ENCODE measurements around the gene MARK4.
"Not testable (repeated sequence)": the region's sequence is repeated elsewhere in the genome, so short reads cannot be mapped to it uniquely, and the experiment has no call there.

MARK4 gene

DNA sequence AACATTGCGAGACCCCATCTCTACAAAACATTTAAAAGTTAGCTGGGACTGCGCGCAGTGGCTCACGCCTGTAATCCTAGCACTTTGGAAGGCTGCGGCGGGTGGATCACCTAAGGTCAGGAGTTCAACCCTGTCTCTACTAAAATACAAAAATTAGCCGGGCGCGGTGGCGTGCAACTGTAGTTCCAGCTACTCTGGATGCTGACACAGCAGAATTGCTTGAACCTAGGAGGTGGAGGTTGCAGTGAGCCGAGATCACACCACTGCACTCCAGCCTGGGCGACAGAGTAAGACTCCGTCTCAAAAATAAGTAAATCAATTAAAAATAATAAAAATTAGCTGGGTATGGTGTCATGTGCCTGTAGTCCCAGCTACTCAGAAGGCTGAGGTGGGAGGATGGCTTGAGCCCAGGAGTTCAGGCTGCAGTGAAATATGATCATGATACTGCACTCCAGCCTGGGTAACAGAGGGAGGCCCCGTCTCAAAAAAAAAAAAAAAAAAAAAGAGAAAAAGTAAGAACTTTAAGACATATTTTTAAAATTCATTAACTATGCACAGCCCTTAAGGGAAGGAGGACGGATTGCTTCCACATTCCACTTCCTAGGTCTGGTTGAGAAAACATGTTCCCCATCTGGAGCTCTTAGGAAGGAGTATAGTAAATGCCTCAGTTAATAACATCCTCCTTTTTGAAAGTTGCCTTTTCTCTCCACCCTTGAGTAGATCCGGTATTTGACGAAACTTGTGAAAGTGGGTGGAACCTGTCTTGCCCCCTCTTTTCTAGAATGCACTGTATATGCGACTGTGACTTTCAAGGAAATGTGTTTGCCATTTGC is 31.9 kb upstream of the MARK4 start:
- no peak overlapping the region for H3K4me3 ChIP-seq (ENCODE audit: low read length)
- H3K9ac ChIP-seq (ENCODE audit: low read length), result no peak overlapping the region
- H3K27ac ChIP-seq (ENCODE audit: low read depth, low read length), result no peak overlapping the region
- H3K36me3 ChIP-seq (ENCODE audit: control insufficient read depth, insufficient read depth, low read length), result no peaks in the 10 kb centered on the region
- H3K27me3 ChIP-seq (ENCODE audit: control insufficient read depth, insufficient read depth, low read length), result peaks cover 10% of the 10 kb centered on the region
- no peaks in the 10 kb centered on the region for H3K4me1 ChIP-seq (ENCODE audit: control insufficient read depth, insufficient read depth, low read length)

DNA sequence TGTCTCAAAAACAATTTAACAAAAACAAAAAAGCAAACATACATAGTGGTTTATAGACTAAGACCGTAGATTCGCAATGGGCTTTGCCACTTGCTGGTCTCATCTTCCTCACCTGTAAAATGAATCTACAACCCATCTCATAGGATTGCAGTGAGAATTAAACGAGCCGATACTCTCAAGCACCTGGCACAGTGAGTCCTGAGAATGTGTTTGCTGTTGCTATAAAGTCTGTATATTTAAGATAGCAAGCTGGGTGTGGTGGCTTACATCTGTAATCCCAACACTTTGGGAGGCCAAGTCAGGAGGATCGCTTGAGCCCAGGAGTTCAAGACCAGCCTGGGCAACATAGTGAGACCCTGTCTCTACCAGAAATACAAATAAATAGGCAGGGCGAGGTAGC is 28.3 kb upstream of the MARK4 start:
- no peaks in the 10 kb centered on the region for H3K27me3 ChIP-seq (ENCODE audit: control insufficient read depth, insufficient read depth, low read length)
- H3K9ac ChIP-seq (ENCODE audit: low read length), result no peak overlapping the region
- no peak overlapping the region for H3K4me3 ChIP-seq (ENCODE audit: low read length)
- no peaks in the 10 kb centered on the region for H3K4me1 ChIP-seq (ENCODE audit: control insufficient read depth, insufficient read depth, low read length)
- no peaks in the 10 kb centered on the region for H3K36me3 ChIP-seq (ENCODE audit: control insufficient read depth, insufficient read depth, low read length)
- no peak overlapping the region for H3K27ac ChIP-seq (ENCODE audit: low read depth, low read length)

DNA sequence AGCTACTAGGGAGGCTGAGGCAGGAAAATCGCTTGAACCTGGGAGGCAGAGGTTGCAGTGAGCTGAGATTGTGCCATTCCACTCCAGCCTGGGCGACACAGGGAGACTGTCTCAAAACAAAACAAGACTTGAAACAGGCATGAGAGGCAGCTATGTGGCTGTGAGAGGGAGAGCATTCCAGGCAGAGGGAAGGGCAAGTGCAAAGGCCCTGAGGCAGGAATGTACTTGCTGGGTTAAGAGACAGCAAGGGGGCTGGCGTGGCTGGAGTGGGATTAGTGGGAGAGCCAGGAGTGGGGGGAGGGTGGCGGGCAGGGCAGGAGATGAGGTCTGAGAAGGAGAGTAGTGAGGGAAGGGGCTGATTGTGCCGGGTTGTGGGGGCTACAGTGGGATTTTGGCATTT is 27.2 kb upstream of the MARK4 start:
- H3K27me3 ChIP-seq (ENCODE audit: control insufficient read depth, insufficient read depth, low read length), result no peaks in the 10 kb centered on the region
- no peak overlapping the region for H3K4me3 ChIP-seq (ENCODE audit: low read length)
- H3K4me1 ChIP-seq (ENCODE audit: control insufficient read depth, insufficient read depth, low read length), result no peaks in the 10 kb centered on the region
- no peak overlapping the region for H3K9ac ChIP-seq (ENCODE audit: low read length)
- H3K27ac ChIP-seq (ENCODE audit: low read depth, low read length), result no peak overlapping the region
- H3K36me3 ChIP-seq (ENCODE audit: control insufficient read depth, insufficient read depth, low read length), result no peaks in the 10 kb centered on the region

DNA sequence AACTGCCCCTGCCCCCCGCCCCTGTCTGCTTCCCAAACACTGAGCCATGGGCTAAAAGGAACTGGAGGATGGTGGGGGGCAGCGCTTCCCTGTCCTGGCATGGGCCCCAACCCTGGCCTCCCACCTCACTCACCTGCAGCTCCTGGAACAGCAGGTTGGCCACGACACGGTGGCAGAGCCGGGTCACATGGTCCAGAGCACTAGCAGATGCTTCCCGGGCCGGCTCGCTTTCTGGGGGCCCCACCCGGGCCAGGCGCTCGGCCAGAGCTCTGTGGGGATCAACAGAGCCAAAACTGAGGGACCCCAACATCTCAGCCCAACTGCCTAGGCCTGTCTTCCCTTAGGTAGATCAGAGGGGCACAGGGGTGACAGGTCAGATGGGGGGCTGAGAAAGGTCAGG is 26.4 kb upstream of the MARK4 start:
- Histone ChIP-seq H3K36me3 (ENCODE audit: control insufficient read depth, insufficient read depth, low read length) (no peaks in the 10 kb centered on the region), H3K4me3 (ENCODE audit: low read length) (no peak overlapping the region), H3K27ac (ENCODE audit: low read depth, low read length) (no peak overlapping the region), H3K9ac (ENCODE audit: low read length) (no peak overlapping the region), H3K27me3 (ENCODE audit: control insufficient read depth, insufficient read depth, low read length) (no peaks in the 10 kb centered on the region), H3K4me1 (ENCODE audit: control insufficient read depth, insufficient read depth, low read length) (no peaks in the 10 kb centered on the region)

DNA sequence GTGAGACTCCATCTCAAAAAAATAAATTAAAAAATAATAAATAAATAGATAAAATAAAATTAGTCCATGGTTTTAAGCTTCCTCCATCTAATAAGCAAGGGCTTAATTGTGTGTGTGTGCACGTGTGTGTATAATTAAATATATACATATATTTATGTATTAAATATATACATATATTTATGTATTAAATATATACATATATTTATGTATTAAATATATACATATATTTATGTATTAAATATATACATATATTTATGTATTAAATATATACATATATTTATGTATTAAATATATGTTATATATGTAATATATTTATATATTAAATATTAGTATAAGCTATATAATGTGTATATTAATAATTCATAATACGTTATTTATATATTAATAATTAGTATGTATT is 22.0 kb upstream of the MARK4 start:
- H3K4me1 ChIP-seq (ENCODE audit: control insufficient read depth, insufficient read depth, low read length), result not testable (repeated sequence)

DNA sequence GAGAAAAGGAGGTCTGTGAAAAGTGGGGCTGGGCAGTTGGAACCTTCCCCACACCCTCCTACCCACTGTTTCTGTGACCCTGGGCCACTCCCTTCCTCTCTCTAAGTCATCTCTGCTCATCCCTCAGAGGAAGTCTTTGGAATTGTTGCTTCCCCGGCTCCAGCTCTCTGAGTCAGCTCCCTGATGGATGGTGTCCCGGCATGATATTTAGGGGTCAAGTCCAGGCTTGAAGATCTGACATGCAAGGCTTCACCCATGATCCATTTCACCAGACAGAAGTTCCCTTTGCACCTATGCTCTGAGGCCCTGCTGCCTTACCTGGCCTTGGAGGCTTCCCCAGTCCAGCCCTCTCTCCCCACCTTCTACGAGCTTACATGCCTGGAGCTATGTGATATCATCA is 19.2 kb upstream of the MARK4 start:
- Histone ChIP-seq H3K9ac (ENCODE audit: low read length) (no peak overlapping the region), H3K27me3 (ENCODE audit: control insufficient read depth, insufficient read depth, low read length) (peaks cover 14% of the 10 kb centered on the region), H3K4me1 (ENCODE audit: control insufficient read depth, insufficient read depth, low read length) (no peaks in the 10 kb centered on the region), H3K36me3 (ENCODE audit: control insufficient read depth, insufficient read depth, low read length) (no peaks in the 10 kb centered on the region), H3K27ac (ENCODE audit: low read depth, low read length) (no peak overlapping the region), H3K4me3 (ENCODE audit: low read length) (no peak overlapping the region)

More for the DNA sequence above, 22.0 kb upstream of the MARK4 start:
- H3K4me3 ChIP-seq (ENCODE audit: low read length); H3K27ac ChIP-seq (ENCODE audit: low read depth, low read length); H3K27me3 ChIP-seq (ENCODE audit: control insufficient read depth, insufficient read depth, low read length); H3K9ac ChIP-seq (ENCODE audit: low read length); H3K36me3 ChIP-seq (ENCODE audit: control insufficient read depth, insufficient read depth, low read length): not testable (repeated sequence)

DNA sequence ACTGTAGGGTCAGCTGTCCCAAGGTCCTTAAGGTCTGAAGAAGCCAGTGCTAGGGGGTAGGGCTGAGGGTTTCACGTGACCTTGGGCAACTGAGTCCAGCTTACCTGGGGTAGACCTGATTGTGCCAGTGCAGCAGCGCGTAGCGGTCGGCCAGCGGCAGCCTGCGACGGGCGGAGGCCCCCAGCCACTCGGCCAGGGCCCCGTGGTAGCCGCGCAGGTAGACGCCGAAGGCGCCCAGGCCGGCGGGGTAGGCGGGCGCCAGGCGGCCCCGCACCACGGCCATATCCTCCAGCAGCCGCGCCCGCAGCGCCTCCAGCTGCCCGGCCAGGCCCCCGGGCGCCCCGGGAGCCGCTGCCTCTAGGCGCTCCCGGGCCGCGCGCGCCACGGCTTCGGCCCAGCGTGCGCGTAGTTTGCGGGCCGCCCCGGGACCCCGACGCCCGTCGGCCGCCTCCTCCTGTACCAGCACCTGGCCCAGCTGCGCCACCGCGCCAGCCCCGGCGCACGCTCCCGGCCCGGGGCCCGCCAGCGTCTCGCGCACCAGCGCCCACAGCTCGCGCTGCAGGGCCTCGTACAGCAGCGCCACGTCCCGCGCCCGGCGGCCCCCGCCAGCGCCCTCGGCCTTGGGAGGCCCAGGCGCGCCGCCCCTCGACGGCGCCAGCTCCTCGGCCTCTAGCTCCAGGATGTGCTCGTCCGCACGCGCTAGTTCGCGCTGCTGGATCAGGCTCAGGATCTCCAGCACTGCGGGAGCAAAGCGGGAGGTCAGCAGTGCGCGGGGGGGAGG is 16.8 kb upstream of the MARK4 start:
- Histone ChIP-seq H3K4me1 (ENCODE audit: control insufficient read depth, insufficient read depth, low read length) (no peaks in the 10 kb centered on the region), H3K9ac (ENCODE audit: low read length) (no peak overlapping the region), H3K27me3 (ENCODE audit: control insufficient read depth, insufficient read depth, low read length) (peaks cover 14% of the 10 kb centered on the region), H3K4me3 (ENCODE audit: low read length) (no peak overlapping the region), H3K36me3 (ENCODE audit: control insufficient read depth, insufficient read depth, low read length) (no peaks in the 10 kb centered on the region), H3K27ac (ENCODE audit: low read depth, low read length) (no peak overlapping the region)

DNA sequence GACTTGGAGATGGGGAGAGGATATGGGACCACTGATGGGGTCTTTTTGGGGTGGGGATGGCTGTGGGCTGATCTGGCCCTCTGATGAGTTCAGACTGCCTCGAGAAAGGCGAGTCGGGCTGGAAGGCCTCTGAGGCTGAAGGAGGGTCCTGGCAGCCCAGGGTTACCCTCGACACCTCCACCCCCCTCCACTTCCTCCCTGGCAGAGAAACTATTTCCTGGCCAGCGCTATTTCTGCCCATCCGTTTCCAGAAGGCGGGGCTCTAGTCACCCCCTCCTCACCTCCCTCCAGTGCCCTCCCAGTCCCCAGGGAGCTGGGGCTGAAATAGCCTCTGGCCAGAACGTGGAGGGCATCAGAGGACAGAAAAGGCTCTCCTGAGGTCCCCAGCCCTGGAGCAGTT is 15.6 kb upstream of the MARK4 start:
- Histone ChIP-seq H3K4me1 (ENCODE audit: control insufficient read depth, insufficient read depth, low read length) (no peaks in the 10 kb centered on the region), H3K27me3 (ENCODE audit: control insufficient read depth, insufficient read depth, low read length) (peaks cover 14% of the 10 kb centered on the region), H3K27ac (ENCODE audit: low read depth, low read length) (no peak overlapping the region), H3K9ac (ENCODE audit: low read length) (no peak overlapping the region), H3K4me3 (ENCODE audit: low read length) (no peak overlapping the region), H3K36me3 (ENCODE audit: control insufficient read depth, insufficient read depth, low read length) (no peaks in the 10 kb centered on the region)

DNA sequence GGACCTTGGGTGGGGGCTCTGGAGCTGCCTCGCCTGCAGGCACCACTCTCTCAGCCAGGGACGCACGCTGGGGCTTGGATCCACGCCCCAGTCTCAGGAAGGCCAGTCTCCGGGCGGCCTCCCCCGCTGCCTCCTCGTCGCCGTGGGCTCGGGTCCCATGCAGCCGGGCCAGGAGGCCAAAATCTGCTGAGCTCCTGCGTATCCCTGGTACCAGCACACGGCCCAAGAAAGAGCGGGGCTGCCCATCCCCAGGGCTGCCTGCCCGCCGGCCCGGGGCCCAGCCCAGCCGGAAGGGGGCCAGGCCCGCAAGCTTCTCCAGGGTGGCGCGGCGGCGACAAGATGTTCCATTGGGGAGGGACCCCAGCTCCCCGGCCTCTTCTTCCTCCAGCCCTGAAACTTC is 12.5 kb upstream of the MARK4 start:
- no peak overlapping the region for H3K4me3 ChIP-seq (ENCODE audit: low read length)
- no peaks in the 10 kb centered on the region for H3K36me3 ChIP-seq (ENCODE audit: control insufficient read depth, insufficient read depth, low read length)
- H3K9ac ChIP-seq (ENCODE audit: low read length), result no peak overlapping the region
- peaks cover 11% of the 10 kb centered on the region for H3K27me3 ChIP-seq (ENCODE audit: control insufficient read depth, insufficient read depth, low read length)
- H3K4me1 ChIP-seq (ENCODE audit: control insufficient read depth, insufficient read depth, low read length), result no peaks in the 10 kb centered on the region
- H3K27ac ChIP-seq (ENCODE audit: low read depth, low read length), result no peak overlapping the region

DNA sequence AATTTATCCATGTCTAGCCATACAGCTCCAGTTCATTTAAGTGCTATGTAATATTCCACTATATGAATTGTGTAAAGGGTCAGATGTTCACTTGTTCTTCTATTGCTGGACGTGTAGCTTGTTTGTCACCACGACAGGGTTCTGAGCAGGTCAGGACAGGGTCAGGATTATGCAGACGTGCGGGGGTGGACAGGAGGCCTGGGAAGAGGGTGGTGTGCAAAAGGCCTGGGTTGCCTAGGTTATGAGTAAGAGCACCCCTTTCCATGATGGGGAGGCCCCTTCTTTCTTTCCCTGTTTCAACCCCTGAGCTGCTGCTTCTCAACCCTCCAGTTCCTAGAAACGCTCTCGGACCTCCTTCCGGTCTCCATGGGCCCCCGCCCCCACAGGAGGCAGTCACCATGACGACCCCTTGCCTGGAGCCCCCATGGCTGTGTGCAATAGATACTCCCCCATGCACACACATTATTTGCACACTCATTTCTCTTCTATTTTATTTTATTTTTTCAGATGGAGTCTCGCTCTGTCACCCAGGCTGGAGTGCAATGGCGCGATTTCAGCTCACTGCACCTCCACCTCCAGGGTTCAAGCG is 7.8 kb upstream of the MARK4 start:
- Histone ChIP-seq H3K36me3 (ENCODE audit: control insufficient read depth, insufficient read depth, low read length) (no peaks in the 10 kb centered on the region), H3K9ac (ENCODE audit: low read length) (no peak overlapping the region), H3K4me3 (ENCODE audit: low read length) (no peak overlapping the region), H3K4me1 (ENCODE audit: control insufficient read depth, insufficient read depth, low read length) (no peaks in the 10 kb centered on the region), H3K27ac (ENCODE audit: low read depth, low read length) (no peak overlapping the region), H3K27me3 (ENCODE audit: control insufficient read depth, insufficient read depth, low read length) (no peaks in the 10 kb centered on the region)

DNA sequence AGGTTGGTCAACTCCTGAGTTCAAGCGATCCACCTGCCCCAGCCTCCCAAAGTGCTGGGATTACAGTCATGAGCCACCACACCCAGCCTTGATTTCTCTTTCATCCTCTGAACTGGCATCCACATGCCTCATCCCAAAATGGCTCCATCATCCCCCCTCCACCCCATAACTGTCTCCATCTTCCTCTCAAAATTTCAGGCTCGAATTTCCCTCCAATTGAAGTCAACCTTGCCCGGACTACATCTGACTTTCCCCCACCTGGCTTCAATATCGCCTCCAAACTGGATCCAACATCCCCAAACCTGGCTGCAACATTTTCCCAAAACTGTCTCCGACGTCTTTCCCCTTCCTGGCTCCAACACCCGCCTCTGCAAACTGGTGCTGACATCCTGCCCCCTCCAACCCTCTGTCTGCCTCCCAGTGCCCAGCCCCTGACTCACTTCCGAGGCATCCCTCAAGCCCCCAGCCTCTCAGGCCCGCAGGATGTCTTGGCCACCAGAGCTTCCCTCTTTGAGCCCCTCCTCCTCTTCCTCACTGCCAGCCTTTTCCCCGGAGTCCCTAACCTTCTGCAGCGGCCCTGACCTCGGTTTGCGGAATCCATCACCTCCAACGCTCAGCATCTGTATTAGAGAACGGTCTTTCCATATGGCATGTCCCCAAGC is 6.8 kb upstream of the MARK4 start:
- no peaks in the 10 kb centered on the region for H3K27me3 ChIP-seq (ENCODE audit: control insufficient read depth, insufficient read depth, low read length)
- H3K4me1 ChIP-seq (ENCODE audit: control insufficient read depth, insufficient read depth, low read length), result no peaks in the 10 kb centered on the region
- no peak overlapping the region for H3K4me3 ChIP-seq (ENCODE audit: low read length)
- H3K9ac ChIP-seq (ENCODE audit: low read length), result no peak overlapping the region
- H3K36me3 ChIP-seq (ENCODE audit: control insufficient read depth, insufficient read depth, low read length), result no peaks in the 10 kb centered on the region
- no peak overlapping the region for H3K27ac ChIP-seq (ENCODE audit: low read depth, low read length)

DNA sequence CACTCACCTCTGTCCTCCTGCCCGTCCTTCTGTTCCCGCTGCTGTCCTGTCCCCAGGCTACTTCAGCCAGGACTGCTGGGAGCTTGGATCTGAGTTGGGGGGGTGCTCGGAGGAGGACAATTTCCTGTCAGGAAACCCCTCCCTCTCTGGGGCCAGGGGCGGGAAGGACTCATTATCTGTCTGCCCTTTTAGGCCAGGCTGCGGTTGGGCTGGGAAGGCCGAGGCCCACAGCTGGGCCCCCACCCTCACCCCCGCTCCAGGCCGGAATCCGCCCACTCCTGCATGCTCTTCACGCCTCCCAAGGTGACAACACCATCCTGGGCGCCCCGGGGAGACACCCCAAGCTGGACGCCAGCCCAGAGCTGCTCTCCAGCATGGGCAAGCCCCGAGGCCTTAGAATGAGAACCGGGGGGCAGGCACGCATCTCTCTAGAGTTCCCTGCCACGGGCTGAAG is 5.7 kb upstream of the MARK4 start, which contains the start of gene EXOC3L2:
Gene EXOC3L2 (minus strand): TSS at position 74 of the 454 bp plus-strand sequence. CDS start 6,362 bp downstream, outside the sequence.
- H3K27me3 ChIP-seq (ENCODE audit: control insufficient read depth, insufficient read depth, low read length), result no peaks in the 10 kb centered on the region
- peaks cover 2% of the 10 kb centered on the region for H3K4me1 ChIP-seq (ENCODE audit: control insufficient read depth, insufficient read depth, low read length)
- H3K27ac ChIP-seq (ENCODE audit: low read depth, low read length), result no peak within 1 kb of the TSS
- no peak within 1 kb of the TSS for H3K9ac ChIP-seq (ENCODE audit: low read length)
- H3K4me3 ChIP-seq (ENCODE audit: low read length), result no peak within 1 kb of the TSS
- H3K36me3 ChIP-seq (ENCODE audit: control insufficient read depth, insufficient read depth, low read length), result no peaks in the 10 kb centered on the region

All from rectal smooth muscle tissue (tissue), 1 donor.